Aorta (tissue), 5 donors: Measurements from ENCODE around the gene ZNF57. TPM values are rescaled to one million over a fixed set of nuclear protein-coding genes. Genes with fewer than 3 reads are reported as not detected.
"Not testable (repeated sequence)": the region's sequence is repeated elsewhere in the genome, so short reads cannot be mapped to it uniquely, and the experiment has no call there.

Experiments used
- ATAC-seq: fragments of 200-7000 bp; cut with Tn5 transposase; one replicate; pipeline ENCODE4 v1.9.1; 2022; ENCODE audit warnings: moderate library complexity; ENCODE audit not compliant: low FRiP score
- DNase-seq, 2 donors: peaks; one replicate each; pipeline ENCODE4 v3.0.0-alpha.2; 2020
- H3K27ac ChIP-seq, 2 donors: one replicate each; pipeline ENCODE4 v1.5.1; 2013; ENCODE audit warnings: low read length in 2 of 2, mild to moderate bottlenecking in 2 of 2, moderate library complexity in 2 of 2, control low read depth in 1 of 2, inconsistent platforms in 1 of 2, low read depth in 1 of 2
- H3K27me3 ChIP-seq, 2 donors: one replicate each; pipeline ENCODE4 v1.6.1; 2013; ENCODE audit warnings: control low read depth in 1 of 2, low read length in 1 of 2, mild to moderate bottlenecking in 1 of 2, moderate library complexity in 1 of 2; ENCODE audit not compliant: insufficient read depth in 2 of 2, control insufficient read depth in 1 of 2
- H3K36me3 ChIP-seq, 2 donors: one replicate each; pipeline ENCODE4 v1.6.1; 2013; ENCODE audit warnings: control low read depth in 1 of 2, low read length in 1 of 2, mild to moderate bottlenecking in 1 of 2; ENCODE audit not compliant: insufficient read depth in 2 of 2, control insufficient read depth in 1 of 2
- H3K4me1 ChIP-seq, 2 donors: one replicate each; pipeline ENCODE4 v1.6.1; 2013; ENCODE audit warnings: low read length in 2 of 2, control low read depth in 1 of 2, mild to moderate bottlenecking in 1 of 2, moderate library complexity in 1 of 2; ENCODE audit not compliant: insufficient read depth in 2 of 2, control insufficient read depth in 1 of 2
- H3K4me3 ChIP-seq, 2 donors: one replicate each; pipeline ENCODE4 v1.5.1; 2013; ENCODE audit warnings: low read length in 2 of 2, control low read depth in 1 of 2, mild to moderate bottlenecking in 1 of 2
- H3K9me3 ChIP-seq: one replicate; pipeline ENCODE4 v1.6.1; 2013; ENCODE audit warnings: mild to moderate bottlenecking, low read length; ENCODE audit not compliant: control insufficient read depth
- WGBS, 2 donors: extraction: QIAGEN DNeasy Blood & Tissue Kit; methylation state at CpG; one replicate each; pipeline ENCODE4 v1.1.7; 2013; 5-methylcytosine and 5-hydroxymethylcytosine counted together
- intact Hi-C, 2 donors: fragments of 100-400 bp; cut with DNase I; formaldehyde crosslinking; loops; one replicate each; pipeline versions ENCODE4 v1.14.2 to v1.15.0; 2022
- polyA plus RNA-seq, 2 donors: library from polyadenylated mRNA; stranded (reverse); fragments of 200-250 nt; gene quantifications; one replicate each; pipeline ENCODE4 v1.2.3, GENCODE V29; 2013
- total RNA-seq, 2 donors: library from RNA; stranded (reverse); fragmentation: NEBNext Ultra II Directional; extraction: Animal tissue kit (Norgen Biotek cat#: 25700); gene quantifications; one replicate each; pipeline ENCODE4 v1.2.1, GENCODE V29; 2021
- donor health status: healthy with polysubstance abuse.
- donor health status: Bipolar disorder and iron deficiency.
- donor health status: DM: no; HTN: no; CAD: no.
- donor health status: DM: no; HTN: no; CAD: no.
- donor health status: DM: yes; HTN: yes; CAD: no.

Gene ZNF57
- total and polyA plus RNA-seq, 4 donors = 2.5 to 4.1 (median 3.0) TPM

DNA sequence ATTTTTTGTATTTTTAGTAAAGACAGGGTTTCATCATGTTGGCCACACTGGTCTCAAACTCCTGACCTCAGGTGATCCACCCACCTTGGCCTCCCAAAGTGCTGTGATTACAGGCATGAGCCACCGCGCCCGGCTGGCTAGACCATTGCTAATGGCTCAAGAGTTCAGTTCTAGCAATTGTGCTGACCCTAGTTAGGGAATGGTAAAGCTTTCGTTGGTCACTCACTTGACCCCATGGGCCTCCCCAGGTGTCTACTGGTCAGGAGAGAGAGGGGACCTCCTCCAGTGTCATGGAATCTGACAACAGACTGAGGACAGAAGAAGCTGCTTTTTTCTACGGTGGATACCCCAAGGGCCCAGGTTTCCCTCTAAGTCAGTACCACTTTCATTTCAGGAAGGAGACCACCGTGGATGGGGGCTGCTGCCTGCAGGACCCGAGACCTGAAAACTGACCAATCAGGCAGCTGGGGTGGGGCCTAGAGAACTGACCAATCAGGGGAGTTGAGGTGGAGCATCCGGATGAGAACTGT lies 34.2 kb upstream of the ZNF57 start:
- no peaks in the 10 kb centered on the region for H3K36me3 ChIP-seq
- H3K27ac ChIP-seq = no peak overlapping the region
- peaks cover 2% of the 10 kb centered on the region for H3K9me3 ChIP-seq
- H3K4me1 ChIP-seq = no peaks in the 10 kb centered on the region
- intact Hi-C loops = no loop called here
- no peaks in the 10 kb centered on the region for H3K27me3 ChIP-seq
- 79% methylated on average over 8 of the region's 8 CpGs for whole genome bisulfite sequencing, 2 donors
- no peak overlapping the region for H3K4me3 ChIP-seq
- ATAC-seq (no peak), DNase-seq (no peak)

DNA sequence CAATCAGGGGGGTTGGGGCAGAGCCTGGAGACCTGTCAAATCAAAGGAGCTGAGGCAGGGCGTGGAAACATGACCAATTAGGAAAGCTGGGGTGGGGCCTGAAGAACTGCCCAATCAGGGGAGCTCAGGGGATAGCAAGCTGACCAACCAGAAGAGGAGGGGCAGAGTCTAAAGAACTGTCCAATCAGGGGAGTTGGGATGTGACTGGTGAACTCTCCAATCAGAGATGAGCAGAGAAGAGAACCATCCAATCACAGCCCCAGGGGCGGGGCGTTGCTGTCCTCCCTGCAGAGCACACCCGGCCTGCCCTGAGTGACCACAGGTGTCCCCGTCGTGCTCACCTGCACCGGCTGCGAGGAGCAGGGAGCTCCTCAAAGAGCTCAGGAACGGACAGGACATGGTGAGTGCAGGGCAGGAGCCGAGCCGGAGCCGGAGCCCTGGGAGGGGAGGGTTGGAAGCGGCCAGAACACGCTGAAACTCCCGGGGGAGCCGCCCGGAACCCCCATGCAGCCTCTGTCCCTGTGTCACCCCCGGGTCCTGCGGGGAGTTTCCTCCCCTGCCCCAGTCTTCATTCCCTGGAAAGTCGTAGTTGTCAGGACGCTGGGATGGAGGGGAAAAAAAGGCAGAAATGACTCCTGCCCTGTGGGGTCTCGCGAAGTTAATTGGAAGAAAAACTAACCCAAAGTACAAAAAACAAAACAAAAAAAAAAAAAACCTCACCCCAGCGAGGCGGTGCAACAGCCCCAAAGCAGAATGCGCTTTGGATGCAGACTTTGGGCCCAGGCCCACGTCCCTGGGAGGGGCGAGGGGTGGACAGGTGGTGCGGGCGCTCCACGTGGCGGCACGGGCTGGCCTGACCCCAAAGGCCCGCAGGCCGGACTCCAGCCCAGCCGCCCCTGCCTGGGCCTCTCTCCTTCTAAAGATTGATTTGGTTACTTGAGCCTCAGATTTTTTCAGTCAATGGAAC lies 33.4 kb upstream of the ZNF57 start, which contains the start of gene ZNF556:
Gene ZNF556, plus strand, starts transcription at position 311 of the 967 bp plus-strand sequence. Its CDS starts 87 bp downstream, at position 398.
- Histone ChIP-seq H3K27ac (no peak within 1 kb of the TSS), H3K4me1 (no peaks in the 10 kb centered on the region), H3K9me3 (peaks cover 2% of the 10 kb centered on the region), H3K4me3 (no peak within 1 kb of the TSS), H3K27me3 (no peaks in the 10 kb centered on the region), H3K36me3 (no peaks in the 10 kb centered on the region)
- ATAC-seq = no peak
- intact Hi-C loops = no loop called here
- no peak for DNase-seq
- WGBS, 2 donors = 74 to 81% methylated on average over 36 of the region's 36 CpGs

DNA sequence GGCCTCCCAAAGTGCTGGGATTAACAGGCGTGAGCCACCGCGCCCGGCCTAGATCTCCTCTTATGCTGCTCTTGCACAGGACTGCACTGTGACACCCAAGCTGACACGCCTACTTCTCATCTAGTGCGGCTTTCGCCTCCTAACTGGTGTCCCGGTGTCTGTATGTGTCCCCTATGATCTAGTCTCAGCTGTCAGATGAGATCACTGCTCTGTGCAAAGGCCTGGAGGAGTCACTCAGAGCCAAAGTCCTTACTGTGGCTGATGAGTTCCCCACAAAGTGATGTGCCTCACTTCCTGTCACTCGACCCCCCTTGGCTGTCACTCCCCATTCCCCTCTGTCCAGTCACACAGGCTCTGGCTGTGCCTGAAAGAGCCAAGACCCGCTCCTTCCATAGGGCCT lies 31.1 kb upstream of the ZNF57 start:
- H3K9me3 ChIP-seq = no peaks in the 10 kb centered on the region
- no peak for ATAC-seq
- no peak for DNase-seq
- H3K27me3 ChIP-seq = no peaks in the 10 kb centered on the region
- H3K4me1 ChIP-seq = no peaks in the 10 kb centered on the region
- 84 to 87% methylated on average over 10 of the region's 10 CpGs for WGBS, 2 donors
- H3K4me3 ChIP-seq = no peak overlapping the region
- H3K36me3 ChIP-seq = no peaks in the 10 kb centered on the region
- intact Hi-C loops = loop anchor here (5.0 kb wide), 1 partner anchor 222 kb away; no protein-coding TSS in a partner anchor
- no peak overlapping the region for H3K27ac ChIP-seq

DNA sequence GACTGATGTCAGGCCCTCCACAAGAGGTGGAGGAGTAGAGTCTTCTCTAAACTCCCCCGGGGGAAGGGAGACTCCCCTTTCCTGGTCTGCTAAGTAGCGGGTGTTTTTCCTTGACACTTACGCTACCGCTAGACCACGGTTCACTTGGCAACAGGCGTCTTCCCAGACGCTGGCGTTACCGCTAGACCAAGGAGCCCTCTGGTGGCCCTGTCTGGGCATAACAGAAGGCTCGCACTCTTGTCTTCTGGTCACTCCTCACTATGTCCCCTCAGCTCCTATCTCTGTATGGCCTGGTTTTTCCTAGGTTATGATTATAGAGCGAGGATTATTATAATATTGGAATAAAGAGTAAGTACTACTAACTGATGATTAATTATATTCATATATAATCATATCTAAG lies 28.6 kb upstream of the ZNF57 start:
- H3K4me1 ChIP-seq, DNase-seq, H3K9me3 ChIP-seq, H3K4me3 ChIP-seq, H3K27me3 ChIP-seq, H3K36me3 ChIP-seq, ATAC-seq, H3K27ac ChIP-seq: not testable (repeated sequence)
- WGBS, 2 donors = 10 to 14% methylated on average over 7 to 11 of the region's 11 CpGs
- intact Hi-C loops = loop anchor here (5.0 kb wide), 1 partner anchor 225 kb away; no protein-coding TSS in a partner anchor

DNA sequence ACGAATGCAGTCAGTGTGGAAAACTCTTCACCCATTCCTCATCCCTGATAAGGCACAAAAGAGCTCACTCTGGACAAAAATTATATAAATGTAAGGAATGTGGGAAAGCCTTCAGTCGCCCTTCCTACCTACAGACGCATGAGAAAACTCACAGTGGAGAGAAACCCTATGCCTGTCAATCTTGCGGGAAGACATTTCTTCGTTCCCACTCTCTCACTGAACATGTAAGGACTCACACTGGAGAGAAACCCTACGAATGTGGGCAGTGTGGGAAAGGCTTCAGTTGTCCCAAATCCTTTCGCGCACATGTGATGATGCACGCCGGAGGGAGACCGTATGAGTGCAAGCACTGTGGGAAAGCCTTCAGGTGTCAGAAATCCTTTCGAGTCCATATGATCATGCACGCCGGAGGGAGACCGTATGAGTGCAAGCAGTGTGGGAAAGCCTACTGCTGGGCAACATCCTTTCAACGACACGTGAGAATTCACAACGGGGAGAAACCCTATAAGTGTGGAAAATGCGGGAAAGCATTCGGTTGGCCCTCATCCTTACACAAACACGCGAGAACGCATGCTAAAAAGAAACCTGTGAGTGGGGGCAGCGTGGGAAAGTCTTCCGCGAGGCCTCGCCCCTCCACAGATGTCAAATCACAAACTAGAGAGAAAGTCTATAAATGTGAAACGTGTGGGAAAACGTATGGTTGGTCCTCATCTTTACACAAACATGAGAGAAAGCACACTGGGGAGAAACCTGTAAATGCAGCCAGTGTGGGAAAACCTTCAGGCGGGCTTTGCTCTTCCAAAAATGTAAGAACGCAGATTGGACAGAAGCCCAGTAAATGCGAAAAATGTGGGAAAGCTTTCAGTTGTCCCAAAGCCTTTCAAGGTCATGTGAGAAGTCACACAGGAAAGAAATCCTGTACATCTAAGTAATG lies 23.1 kb upstream of the ZNF57 start:
- Histone ChIP-seq H3K9me3 (peaks cover 6% of the 10 kb centered on the region), H3K27me3 (no peaks in the 10 kb centered on the region), H3K4me1 (no peaks in the 10 kb centered on the region), H3K27ac (no peak overlapping the region), H3K36me3 (no peaks in the 10 kb centered on the region), H3K4me3 (no peak overlapping the region)
- no peak for ATAC-seq
- intact Hi-C loops = no loop called here
- 88% methylated on average over 32 of the region's 32 CpGs for WGBS, 2 donors
- DNase-seq = no peak

DNA sequence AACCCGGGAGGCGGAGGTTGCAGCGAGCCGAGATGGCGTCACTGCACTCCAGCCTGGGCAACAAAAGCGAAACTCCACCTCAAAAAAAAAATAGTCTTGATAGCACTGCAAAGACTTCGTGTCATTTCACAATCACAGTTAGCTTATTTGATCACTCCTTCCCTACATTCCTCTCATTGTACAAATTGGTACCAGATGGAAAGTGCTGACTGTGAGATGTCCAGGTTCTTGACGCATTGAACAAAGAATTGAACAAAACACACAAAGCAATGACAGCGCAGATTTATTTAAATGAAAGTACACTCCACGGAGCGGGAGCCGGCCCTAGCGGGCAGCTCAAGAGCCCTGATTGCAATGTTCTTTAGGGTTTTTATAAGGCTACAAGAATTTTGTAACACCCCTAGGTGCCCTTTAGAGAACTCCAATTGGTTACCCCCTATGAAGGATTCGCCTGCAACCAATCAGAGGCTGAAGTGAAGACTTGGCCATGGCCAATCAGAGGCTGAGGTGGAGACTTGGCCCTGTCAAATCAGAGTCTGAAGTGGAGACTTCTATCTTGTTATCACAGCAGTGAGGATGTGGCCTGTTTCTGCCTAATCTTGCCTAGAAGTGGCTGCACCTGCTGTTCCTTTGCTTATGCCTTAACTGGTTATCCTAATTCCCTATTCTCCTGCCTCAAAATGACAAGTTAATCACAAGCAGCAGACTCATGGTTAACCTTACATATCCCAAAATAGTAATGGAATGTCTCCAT lies 16.9 kb upstream of the ZNF57 start:
- no peak for ATAC-seq
- H3K36me3 ChIP-seq = no peaks in the 10 kb centered on the region
- intact Hi-C loops = loop anchor here in 1 of 2 donors (10.0 kb wide), 1 partner anchor 281 kb away; no protein-coding TSS in a partner anchor
- no peaks in the 10 kb centered on the region for H3K27me3 ChIP-seq
- no peaks in the 10 kb centered on the region for H3K9me3 ChIP-seq
- no peaks in the 10 kb centered on the region for H3K4me1 ChIP-seq
- 80 to 81% methylated on average over 14 of the region's 14 CpGs for WGBS, 2 donors
- peak in 1 of 2 donors; percentile 15 for DNase-seq
- H3K4me3 ChIP-seq = no peak overlapping the region
- no peak overlapping the region for H3K27ac ChIP-seq

DNA sequence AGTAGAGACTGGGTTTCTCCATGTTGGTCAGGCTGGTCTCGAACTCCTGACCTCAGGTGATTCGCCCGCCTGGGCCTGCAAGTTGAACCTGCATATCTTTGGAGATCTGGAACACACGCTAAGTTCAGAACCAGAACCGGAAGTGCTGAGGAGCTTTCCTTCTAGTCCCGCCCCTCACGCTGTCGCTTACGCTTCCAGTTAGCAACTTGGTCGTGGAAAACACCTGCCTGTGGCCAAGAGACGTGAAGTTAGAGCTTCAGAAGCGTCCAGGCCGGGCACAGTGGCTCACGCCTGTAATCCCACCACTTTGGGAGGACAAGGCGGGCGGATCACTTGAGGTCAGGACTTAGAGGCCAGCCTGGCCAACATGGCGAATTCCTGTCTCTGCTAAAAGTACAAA lies 15.0 kb upstream of the ZNF57 start:
- intact Hi-C loops = loop anchor here (5.0 to 10.0 kb wide), 2 partner anchors 277 to 279 kb away; no protein-coding TSS in a partner anchor
- H3K27me3 ChIP-seq = no peaks in the 10 kb centered on the region
- no peak for ATAC-seq

More for the DNA sequence above, 15.0 kb upstream of the ZNF57 start:
- H3K36me3 ChIP-seq = no peaks in the 10 kb centered on the region
- 84 to 87% methylated on average over 17 of the region's 17 CpGs for WGBS, 2 donors
- H3K4me1 ChIP-seq = no peaks in the 10 kb centered on the region
- no peak overlapping the region for H3K27ac ChIP-seq
- H3K4me3 ChIP-seq = no peak overlapping the region
- peak in 1 of 2 donors; percentile 36 for DNase-seq
- H3K9me3 ChIP-seq = no peaks in the 10 kb centered on the region
